GM11168 (cell line): ENCODE results near the gene LRRFIP1.

Experiments used
- in situ Hi-C: fragments of 300-500 bp; cut with MboI; formaldehyde crosslinking; loops from one replicate; pipeline ENCODE4 v1.12.0; 2022; ENCODE audit warnings: low sequenced_read_pairs; ENCODE audit not compliant: unreplicated experiment

The LRRFIP1 gene

DNA sequence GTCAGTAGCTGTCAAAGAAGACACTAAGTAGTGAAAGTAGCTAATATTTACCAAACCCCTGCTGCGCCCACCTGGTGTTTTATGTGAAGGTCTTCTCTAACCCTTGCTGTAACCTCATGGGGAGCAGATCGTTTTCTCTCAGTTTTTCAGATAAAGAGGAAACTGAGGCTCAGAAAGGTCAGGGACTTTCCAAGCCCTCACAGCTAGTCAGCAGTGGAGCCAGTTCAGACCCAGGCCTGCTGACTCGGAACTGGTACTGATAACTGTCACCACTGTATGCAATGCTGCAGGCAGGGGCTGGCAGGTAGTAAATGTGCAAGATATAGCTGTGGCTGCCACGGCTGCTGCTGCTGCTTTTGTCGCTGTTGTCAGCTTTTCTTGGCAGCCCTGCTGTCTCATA lies 69.1 kb downstream of the LRRFIP1 start:
- in situ Hi-C loops: no loop called here

DNA sequence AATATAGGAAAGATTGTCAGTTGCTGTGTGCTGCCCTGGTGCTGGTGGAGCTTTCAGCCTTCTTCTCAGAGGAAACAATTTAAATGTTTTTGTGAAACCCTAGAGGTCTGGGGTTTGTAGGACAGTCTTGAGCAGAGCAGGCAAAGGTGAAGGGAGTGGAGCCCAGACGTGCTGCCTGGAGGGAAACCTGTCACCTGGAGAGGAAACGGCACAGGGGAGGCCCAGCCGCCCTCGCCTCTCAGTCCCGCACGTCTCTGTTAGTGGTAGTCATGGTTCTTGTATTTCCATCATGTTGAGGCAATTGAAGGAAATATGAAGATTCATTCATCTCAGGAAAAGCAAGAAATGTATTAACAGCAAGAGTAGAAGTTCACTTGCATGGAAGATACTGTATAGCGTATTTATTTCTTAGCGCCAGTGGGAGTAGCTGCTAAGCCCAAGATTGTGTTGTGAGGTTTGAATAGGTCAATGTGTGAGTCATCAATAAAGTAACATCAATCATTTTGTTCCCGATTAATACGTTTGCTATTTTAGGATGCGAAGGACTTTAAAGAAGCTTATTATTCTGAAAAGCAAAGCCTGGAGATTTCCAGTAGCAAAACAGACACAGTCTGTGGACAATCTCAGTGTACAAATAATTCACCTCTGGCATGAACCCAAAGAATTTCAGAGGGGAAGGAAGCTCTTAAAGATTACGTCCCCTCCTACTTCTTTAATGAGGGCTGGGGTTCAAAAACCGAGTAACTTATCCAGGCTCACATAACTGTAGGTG lies 70.4 kb downstream of the LRRFIP1 start:
- in situ Hi-C loops: no loop called here

DNA sequence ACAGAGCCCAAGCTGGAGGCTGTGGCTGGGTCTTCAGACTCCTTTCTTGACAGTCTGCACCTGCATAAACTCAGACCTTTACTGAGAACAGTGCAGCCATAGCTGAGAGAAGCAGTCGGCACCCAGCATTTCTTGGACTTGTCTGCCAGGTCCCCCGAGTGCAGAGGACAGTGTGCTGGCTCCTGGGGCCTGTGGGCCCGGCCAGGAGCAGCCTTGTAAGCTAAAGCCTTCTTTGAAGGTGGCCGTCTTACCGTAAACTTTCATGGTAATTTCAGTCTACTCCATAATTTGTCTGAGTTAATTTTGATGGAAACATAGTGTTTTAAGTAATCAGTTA lies 70.9 kb downstream of the LRRFIP1 start:
- in situ Hi-C loops: no loop called here

DNA sequence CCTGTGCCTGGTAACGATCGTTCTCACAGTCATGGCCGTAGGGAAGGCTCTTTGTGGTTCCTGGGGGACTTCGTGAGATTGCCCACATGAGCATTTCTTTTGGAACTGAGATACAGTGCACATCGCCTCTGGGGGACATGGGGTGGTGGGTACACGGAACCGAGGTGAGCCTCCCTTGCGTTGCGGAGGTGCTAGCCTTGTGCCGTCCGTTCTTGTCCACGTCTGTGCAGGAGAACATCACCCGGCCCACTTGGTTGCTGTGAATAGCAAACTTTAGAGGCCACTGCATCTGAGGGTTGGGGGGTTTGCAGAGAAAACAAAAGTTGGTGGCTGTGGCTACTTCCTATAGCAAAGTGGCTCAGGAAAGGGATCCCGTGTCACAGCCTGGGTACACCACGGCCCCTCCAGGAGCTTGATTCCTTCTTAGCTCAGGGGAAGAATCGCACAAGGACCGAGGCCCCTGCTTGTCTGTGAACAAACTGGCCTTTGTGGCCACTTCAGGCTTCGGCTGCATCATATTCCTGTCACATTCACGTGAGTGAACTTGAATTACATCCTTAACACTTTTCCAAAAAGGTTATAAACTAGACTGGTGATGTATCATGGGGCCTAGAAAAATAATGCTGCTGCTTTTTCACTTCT lies 72.6 kb downstream of the LRRFIP1 start:
- in situ Hi-C loops: no loop called here

DNA sequence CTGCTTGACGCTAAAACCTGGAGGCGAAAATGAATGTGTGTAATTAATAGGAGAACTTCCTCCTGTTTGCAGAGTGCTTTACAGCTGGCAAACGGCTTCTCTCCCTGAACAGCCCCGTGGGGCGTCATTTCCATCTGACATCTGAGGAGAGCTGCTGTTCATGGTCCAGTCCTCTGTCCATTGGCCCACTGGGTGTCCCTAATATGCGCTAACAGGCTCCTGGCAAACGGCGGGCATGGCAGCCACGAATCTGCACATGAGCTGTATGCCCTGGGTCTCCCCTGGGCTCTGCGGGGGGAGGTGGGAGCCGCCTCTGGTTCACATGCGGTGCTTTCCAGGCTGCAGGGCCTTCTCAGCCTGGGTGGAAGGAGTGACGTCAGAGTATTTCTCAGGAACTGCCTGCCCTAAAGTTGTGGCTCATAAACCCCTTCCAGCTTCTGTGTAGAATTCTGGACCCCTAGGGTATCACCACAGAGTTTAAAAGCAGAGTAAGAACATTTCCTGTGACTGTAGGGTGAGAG lies 73.2 kb downstream of the LRRFIP1 start:
- in situ Hi-C loops: no loop called here

DNA sequence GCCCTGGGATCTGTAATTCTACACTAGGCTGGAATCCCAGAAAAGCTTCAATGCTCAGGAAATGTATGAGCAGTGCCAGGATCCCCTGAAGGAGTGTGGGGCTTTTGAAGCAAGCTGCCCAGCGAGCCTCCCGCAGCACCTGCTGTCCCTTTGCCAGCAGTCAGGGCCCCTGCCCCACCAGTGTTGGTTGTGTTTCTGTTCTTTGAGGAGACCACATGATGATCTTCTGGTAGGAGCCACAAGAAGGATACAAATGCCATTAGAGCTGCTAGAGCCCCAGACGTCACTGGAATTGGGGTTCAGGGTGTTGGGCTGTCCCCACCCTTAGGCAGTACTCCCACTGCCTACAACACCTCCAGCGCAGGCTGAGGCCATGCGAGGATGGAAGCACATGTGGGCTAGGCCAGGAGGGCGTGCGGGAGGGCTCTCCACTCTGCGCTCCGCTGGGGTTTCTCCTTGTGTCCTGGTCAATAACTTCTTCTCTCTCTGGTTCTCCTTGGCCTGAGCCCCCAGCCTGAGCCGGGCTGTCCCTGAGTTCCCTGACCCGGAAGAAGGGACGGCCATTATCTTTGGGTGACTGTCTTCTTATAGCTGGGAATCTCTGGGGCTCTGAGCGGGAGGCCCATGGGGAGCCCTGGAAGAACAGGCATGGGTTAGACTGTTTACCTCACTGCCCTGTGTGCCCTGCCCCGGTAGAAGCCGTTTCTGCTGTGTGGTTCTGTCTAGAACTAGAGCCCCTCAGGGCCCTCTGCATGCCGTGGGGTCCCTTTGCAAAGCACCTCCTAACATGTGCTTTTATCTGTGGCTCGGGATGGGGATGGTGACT lies 73.9 kb downstream of the LRRFIP1 start:
- in situ Hi-C loops: no loop called here

DNA sequence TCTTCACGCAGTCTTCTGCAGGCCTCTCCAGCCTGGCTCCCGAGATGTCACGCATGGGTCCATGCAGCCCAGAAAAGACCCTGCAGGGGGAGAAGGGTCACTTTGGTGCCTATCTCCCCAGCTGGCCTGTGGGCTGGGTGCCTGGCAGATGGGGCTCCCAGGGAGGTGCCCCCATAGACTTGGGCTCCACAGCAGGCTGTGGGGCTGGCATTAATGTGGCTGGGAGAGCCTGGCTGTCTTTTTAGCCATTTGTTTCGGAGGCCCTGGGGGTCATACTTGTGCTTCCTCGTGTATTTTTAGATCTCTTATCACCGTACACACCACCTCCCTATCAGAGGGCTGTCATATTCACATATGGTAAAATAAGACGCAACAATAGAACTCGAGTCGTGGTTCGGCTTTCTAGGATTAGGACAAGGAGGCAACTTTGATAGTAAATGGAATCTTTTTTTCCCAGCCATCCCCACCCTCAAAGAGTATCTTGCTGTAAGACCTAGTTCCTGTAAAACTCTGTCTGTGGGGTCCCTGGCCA lies 74.5 kb downstream of the LRRFIP1 start:
- in situ Hi-C loops: no loop called here

DNA sequence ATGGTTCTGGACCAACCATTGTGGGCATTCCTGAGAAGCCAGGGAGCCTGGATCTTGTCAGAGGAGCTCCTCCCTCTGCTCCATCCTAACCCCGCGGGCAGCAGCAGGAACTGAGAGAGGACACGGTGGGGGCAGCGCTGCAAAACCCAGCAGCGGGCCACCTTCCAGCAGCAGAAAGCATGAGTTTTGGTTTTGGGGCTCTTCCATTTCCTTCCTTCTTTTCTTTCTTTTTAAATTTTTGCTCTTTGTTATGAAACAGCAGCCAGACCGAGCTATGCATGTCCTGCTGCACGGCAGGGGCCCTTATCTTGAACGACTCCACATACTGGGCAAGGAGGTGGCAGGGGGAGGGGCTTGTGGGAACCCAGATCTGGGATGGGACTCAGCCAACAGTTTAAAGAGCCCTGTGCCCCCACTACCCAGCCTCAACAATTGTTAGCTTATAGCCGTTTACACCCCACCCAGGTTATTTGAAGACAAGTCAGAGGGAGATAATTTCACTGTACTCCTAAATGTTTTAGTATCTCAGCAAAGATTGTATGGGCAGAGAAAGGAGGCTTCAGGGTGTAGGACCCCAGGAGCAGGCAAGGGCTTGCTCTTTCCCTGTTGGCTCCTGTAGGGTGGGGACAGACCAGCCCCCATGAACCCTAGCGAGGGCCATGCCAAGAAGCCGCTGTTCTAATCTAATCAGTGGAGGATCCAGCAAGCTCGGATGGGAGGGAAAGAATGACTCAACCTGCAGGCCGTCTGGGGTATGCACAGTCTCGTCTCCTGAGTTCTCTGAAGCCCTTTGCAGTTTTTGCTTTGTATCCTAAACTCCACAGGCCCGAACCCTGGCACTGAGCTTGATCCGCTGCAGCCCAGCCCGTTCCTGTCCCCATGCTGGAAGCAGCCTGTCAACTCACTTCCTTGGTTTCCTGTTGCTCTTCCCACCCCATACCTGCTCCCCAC lies 75.3 kb downstream of the LRRFIP1 start:
- in situ Hi-C loops: no loop called here

DNA sequence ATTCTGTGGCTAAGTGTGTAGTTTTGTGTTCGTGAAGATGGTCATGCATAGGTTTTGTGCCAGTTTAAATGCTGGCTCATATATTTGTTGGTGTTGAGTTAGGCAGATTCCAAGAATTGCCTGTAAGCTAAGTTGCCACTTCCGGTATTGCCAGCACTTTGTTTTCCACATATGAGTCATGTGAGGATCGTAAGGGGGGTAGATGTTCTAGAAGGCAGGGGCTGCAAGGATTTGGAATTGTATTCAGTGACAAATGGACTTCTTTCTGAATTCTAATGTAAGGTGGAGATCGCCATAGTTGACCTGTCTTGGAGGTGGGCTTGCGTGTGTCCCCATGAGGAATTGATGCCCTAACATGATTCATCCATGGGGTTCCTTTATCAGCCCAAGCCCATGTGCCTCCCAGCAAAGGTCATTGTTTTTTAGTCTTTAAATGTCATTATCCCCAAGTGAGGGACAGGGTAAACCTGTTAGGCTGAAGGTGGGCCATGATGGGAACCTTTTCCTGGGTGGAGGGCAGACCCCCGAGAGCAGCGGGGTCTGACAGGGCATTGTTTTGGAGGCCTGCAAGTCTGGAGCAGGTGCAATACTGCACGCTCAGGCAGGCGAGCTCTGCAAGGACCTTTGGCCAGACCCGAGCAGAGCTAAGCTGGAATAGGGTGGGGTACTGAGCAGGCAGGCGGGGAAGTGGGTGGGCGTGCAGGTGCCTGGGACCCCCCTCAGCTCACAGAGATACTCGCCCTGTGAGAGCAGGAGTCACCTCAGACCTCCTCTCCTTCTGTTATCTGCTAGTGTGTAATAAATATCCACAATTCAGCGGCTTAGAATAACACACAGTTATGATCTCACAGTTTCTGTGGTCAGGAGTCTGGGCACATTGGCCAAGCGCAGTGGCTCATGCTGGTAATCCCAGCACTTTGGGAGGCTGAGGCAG lies 77.4 kb downstream of the LRRFIP1 start:
- in situ Hi-C loops: no loop called here

DNA sequence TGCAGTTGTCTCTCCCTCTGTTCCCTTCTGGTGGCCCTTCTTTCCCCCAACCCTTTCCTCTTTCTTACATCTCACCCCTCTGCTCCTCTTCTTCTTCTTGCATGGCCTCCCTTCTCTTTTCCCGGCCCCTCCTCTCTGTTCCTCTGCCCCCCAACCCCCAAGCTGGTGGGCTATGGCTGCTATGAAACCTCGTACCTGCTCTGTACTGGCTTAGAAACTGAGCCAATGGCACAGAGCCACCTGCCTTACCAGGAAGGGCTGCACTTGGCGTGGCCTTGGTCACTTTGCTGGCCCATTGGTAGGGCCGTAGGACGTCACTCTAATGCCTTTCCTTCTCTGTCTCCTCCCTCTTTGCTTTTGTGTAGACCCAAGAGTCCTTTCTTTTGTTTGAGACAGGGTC lies 78.9 kb downstream of the LRRFIP1 start:
- in situ Hi-C loops: no loop called here

DNA sequence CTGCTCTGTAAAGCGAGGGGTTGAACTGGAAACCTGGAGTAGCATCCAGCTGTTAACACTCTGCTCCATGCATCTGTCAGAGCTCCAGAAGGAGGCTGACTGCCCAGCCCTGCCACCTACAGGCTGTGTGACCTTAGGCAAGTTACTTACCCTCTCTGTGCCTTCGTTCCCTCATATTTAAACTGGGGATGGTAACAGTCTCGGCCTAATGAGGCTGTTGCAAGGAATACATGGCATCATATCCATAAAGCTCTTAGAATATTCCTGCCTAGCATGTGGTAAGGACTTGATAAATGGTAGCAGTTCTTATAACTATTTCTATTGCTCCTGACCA lies 80.6 kb downstream of the LRRFIP1 start:
- in situ Hi-C loops: no loop called here

DNA sequence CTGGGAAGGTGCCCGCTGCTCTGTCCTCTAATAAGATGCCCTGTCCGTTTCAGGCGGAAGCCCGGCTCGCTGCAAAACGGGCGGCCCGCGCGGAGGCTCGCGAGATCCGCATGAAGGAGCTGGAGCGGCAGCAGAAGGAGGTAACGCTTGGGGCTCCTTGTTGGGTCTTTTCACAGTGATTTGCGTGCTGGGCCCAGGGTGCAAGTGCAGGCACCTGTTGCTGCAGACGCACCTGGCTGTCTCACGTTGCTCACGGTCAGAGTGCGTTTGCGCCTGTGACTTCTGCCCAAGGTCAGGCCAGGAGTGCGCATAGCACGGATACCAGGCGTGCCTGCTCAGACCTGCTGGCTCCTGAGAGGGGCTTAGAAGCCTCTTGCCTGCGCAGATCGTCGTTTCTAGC lies 81.1 kb downstream of the LRRFIP1 start:
- in situ Hi-C loops: no loop called here

DNA sequence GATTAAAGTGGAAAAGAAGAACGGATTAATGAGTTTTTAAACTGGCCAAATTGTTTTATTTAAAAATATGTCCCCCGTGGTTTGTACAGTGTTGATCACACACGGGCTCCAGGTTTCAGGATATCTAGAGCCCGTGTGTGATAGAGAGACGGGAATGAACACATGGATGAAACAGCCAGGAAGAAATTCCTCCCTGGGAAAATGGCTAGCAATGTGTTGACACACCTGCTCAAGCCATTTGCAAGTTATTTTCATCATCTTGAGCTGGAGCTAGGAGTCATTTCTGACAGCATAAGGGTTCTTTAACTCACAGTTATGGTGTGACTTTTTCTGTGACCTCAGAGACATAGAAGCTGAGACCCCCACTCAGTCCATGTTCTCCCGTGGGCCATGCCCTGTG lies 81.6 kb downstream of the LRRFIP1 start:
- in situ Hi-C loops: no loop called here

DNA sequence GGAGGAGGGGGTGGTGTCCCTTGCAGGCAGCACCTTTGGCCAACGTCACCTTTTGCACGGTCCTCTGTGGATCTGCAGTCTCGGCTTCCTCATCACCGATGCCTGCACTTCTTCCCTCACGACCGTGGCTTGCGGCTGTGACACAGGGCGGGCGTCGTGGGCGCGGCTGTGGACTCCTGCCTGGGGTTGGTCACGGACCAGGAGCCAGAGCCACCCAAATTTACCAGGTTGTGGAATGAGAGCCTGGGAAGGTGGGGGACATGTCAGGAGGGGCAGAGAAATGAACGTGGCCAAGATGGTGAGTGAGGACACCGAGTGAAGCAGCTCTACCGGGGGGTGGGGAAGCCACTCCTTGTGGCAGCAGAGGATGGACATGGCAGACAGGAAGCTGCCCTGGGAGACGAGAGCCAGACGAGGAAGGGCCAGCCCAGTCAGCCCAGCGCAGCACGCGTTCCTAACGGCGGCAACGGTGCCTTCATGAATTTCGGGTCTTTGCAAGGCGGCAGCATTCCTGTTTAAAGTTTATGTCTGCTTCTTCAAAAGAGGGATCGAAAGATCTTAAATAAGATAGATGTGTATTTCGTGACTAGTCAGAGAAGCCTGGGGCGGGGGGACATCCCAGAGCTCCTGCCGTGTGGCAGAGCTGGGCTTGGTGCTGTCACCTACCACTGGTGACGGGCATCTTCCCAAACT lies 84.2 kb downstream of the LRRFIP1 start:
- in situ Hi-C loops: no loop called here

DNA sequence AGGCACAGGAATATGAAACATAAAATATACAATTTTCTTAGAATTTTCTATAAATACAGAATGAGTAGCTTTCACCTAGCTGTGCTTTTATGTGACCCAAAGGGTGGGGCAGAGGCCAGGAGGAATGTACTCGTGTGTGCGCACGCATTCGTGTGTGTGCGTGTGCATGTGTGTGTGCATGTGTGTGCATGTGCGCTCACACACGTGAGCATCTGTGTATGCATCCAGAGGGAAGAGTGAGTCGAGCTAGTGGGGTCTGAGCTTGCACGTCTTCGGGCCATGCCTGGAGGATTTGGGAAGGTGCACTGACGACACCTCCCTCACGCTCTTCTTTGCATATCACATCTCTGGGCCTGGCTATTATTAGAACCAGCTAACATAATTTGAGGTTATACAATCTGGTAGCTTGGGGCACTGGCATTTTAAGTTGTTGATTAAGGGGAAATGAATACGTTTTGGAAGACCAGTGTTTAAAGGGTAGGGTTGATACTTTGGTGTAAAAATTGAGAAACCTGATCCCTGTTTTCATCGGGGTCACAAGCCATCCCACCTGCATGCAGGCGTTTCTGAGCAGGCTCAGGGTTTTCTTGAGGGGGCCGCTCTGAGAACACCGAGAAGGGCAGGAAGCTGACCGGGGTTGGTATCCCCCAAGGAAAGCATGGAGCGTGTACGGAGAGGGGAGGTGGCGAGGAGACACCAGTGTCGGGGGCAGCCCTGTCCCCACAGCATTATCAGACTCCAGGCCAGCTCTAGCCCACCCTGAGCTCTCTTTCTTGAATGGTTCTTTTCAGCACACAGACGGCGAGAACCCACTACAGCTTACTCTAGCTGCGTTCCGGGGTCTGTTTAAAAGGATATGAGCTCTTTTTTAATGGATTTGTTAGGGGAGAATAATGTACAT lies 85.3 kb downstream of the LRRFIP1 start:
- in situ Hi-C loops: no loop called here

DNA sequence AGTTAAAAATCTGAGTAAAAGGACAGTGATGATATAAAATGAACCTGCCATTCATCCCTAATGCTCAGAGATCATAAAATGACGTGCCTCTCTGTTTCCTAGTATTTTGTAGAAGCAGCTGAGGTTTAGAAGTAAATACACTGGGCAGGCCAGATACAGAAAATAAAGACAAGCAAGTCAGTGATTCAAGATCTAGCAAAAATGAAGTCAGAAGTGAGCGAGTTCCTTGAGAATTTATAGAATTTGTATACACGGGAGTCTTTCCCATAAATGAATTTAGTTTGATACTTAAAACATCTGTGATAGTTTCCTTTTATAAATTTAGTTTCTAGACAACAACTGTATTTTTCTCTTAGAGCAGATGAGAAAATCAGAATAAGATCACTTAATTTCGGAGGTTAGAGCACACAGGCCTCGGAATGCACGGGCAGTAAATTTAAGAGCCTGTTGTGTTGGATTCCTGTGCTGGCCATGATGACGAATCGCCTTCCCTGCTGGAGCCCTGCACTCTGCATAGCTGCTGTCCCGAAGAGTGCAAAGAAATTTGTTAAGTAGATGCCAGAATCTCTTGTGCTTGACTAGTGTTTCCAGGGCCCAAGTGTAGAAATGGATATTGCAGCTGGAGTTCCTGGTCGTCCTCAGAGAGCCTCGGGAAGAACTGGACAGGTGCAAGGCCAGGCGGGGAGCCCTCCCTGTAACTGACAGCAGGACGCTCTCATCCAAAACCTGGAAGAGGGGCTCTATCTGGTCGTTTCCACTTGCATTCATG lies 87.5 kb downstream of the LRRFIP1 start:
- in situ Hi-C loops: no loop called here
